IMR-90 (cell line): ENCODE measurements around the gene SCN8A. TPM values are rescaled to one million over a fixed set of nuclear protein-coding genes. Genes with fewer than 3 reads are reported as not detected.

Source experiments
- ATAC-seq: fragments of 200-7000 bp; cut with Tn5 transposase; 2 replicates; pipeline ENCODE4 v1.9.1; 2020; ENCODE audit warnings: low read depth, mild to moderate bottlenecking, moderate library complexity
- BruUV-seq: library from RNA; stranded (reverse); fragments of 400-500 nt; replicated peaks from 2 replicates; lab custom pipeline; 2021; lab: Mats Ljungman, UMichigan
- CTCF ChIA-PET: fragments of 300-600 bp; formaldehyde crosslinking; extraction: SDS; loops from one replicate; lab custom pipeline; 2021; ENCODE audit warnings: antibody characterized with exemption; lab: Yijun Ruan, JAX
- POLR2A ChIA-PET: fragments of 300-600 bp; sonication (Branson Sonifier 250); formaldehyde crosslinking; loops from one replicate; lab custom pipeline; 2022; ENCODE audit warnings: antibody characterized with exemption; ENCODE audit not compliant: unreplicated experiment; lab: Charles Lee
- DNase-seq: peaks from one replicate; pipeline ENCODE4 v3.0.0; 2013
- H2AFZ ChIP-seq: replicated peaks from 2 replicates; pipeline ENCODE3; 2013; ENCODE audit warnings: low read length, mild to moderate bottlenecking; ENCODE audit not compliant: poor library complexity
- H2AK5ac ChIP-seq: 2 replicates; pipeline ENCODE4 v1.6.1; 2013; ENCODE audit warnings: low read depth, low read length, inconsistent platforms
- H2AK9ac ChIP-seq: replicated peaks from 2 replicates; pipeline ENCODE3; 2013; ENCODE audit warnings: mild to moderate bottlenecking, low read depth, low read length, moderate library complexity; ENCODE audit not compliant: poor library complexity
- H2BK120ac ChIP-seq: 2 replicates; pipeline ENCODE4 v1.6.1; 2013; ENCODE audit warnings: low read depth, low read length, inconsistent platforms
- H2BK15ac ChIP-seq: 3 replicates; pipeline ENCODE4 v1.6.1; 2013; ENCODE audit warnings: low read depth, low read length, inconsistent platforms
- H2BK20ac ChIP-seq: 2 replicates; pipeline ENCODE4 v1.6.1; 2013; ENCODE audit warnings: low read depth, mild to moderate bottlenecking, inconsistent platforms, low read length, moderate library complexity
- H2BK5ac ChIP-seq: 2 replicates; pipeline ENCODE4 v1.6.1; 2013; ENCODE audit warnings: mild to moderate bottlenecking, low read depth, low read length, inconsistent platforms; ENCODE audit not compliant: poor library complexity, severe bottlenecking
- H3K14ac ChIP-seq: replicated peaks from 2 replicates; pipeline ENCODE4 v1.6.1; 2013; ENCODE audit warnings: low read depth, low read length, inconsistent platforms
- H3K18ac ChIP-seq: 2 replicates; pipeline ENCODE4 v1.6.1; 2013; ENCODE audit warnings: low read depth, low read length, control low read depth
- H3K23ac ChIP-seq: 2 replicates; pipeline ENCODE4 v1.6.1; 2013; ENCODE audit warnings: low read depth, low read length, inconsistent platforms
- H3K27ac ChIP-seq: 2 replicates; pipeline ENCODE4 v1.5.1; 2013; ENCODE audit warnings: mild to moderate bottlenecking, control low read depth, low read length; ENCODE audit not compliant: insufficient read depth
- H3K27me3 ChIP-seq: 2 replicates; pipeline ENCODE4 v1.6.1; 2013; ENCODE audit warnings: low read length; ENCODE audit not compliant: control insufficient read depth, insufficient read depth
- H3K36me3 ChIP-seq: 2 replicates; pipeline ENCODE4 v1.6.1; 2013; ENCODE audit warnings: low read length, mixed read lengths; ENCODE audit not compliant: control insufficient read depth, insufficient read depth
- H3K4ac ChIP-seq: 2 replicates; pipeline ENCODE4 v1.6.1; 2013; ENCODE audit warnings: low read depth, low read length, inconsistent platforms
- H3K4me1 ChIP-seq: 2 replicates; pipeline ENCODE4 v1.6.1; 2013; ENCODE audit warnings: low read length, mixed read lengths; ENCODE audit not compliant: control insufficient read depth, insufficient read depth
- H3K4me2 ChIP-seq: 2 replicates; pipeline ENCODE4 v1.6.1; 2013; ENCODE audit warnings: low read depth, mild to moderate bottlenecking, control low read depth, low read length, moderate library complexity
- H3K4me3 ChIP-seq: 2 replicates; pipeline ENCODE4 v1.5.1; 2013; ENCODE audit warnings: low read depth, mild to moderate bottlenecking, control low read depth, low read length, moderate library complexity; ENCODE audit not compliant: insufficient read depth
- H3K56ac ChIP-seq: 2 replicates; pipeline ENCODE4 v1.6.1; 2013; ENCODE audit warnings: low read length, inconsistent platforms; ENCODE audit not compliant: insufficient read depth; ENCODE audit errors: extremely low read depth
- H3K79me1 ChIP-seq, 2 experiments: 2 replicates each; pipeline ENCODE4 v1.6.1; 2013; ENCODE audit warnings: low read length in 2 of 2, inconsistent platforms in 1 of 2, low read depth in 1 of 2
- H3K9ac ChIP-seq: 2 replicates; pipeline ENCODE4 v1.6.1; 2013; ENCODE audit warnings: low read depth, low read length, control low read depth
- H3K9me1 ChIP-seq: 2 replicates; pipeline ENCODE4 v1.6.1; 2013; ENCODE audit warnings: low read length, inconsistent platforms; ENCODE audit not compliant: insufficient read depth
- H3K9me3 ChIP-seq: 2 replicates; pipeline ENCODE4 v1.6.1; 2013; ENCODE audit warnings: low read length; ENCODE audit not compliant: control insufficient read depth, insufficient read depth
- H4K20me1 ChIP-seq: 2 replicates; pipeline ENCODE4 v1.6.1; 2013; ENCODE audit warnings: low read length, inconsistent platforms; ENCODE audit not compliant: insufficient read depth
- H4K5ac ChIP-seq: 2 replicates; pipeline ENCODE4 v1.6.1; 2013; ENCODE audit warnings: mild to moderate bottlenecking, low read depth, low read length, control low read depth
- H4K8ac ChIP-seq, 2 experiments: 2 replicates each; pipeline ENCODE4 v1.6.1; 2013; ENCODE audit warnings: low read depth in 2 of 2, low read length in 2 of 2, control low read depth in 1 of 2, inconsistent platforms in 1 of 2
- H4K91ac ChIP-seq: 2 replicates; pipeline ENCODE4 v1.6.1; 2013; ENCODE audit warnings: low read depth, low read length, inconsistent platforms; ENCODE audit not compliant: insufficient read depth
- BHLHE40 ChIP-seq: fragments of 150-350 bp; IDR thresholded peaks from 2 replicates; pipeline ENCODE4 v1.6.1; 2016; ENCODE audit warnings: mild to moderate bottlenecking, low read depth, low read length
- CEBPB ChIP-seq: IDR thresholded peaks from 2 replicates; pipeline ENCODE4 v1.6.1; 2012; ENCODE audit warnings: low read depth, low read length, improper control_type of control experiment
- CHD1 ChIP-seq: IDR thresholded peaks from 2 replicates; pipeline ENCODE4 v1.6.1; 2012; ENCODE audit warnings: low read depth, low read length, improper control_type of control experiment
- FOS ChIP-seq: fragments of 150-350 bp; IDR thresholded peaks from 2 replicates; pipeline ENCODE4 v1.6.1; 2016; ENCODE audit warnings: low read depth, low read length
- MAFK ChIP-seq: IDR thresholded peaks from 2 replicates; pipeline ENCODE4 v1.6.1; 2012; ENCODE audit warnings: low read depth, low read length, improper control_type of control experiment
- MAZ ChIP-seq: IDR thresholded peaks from 2 replicates; pipeline ENCODE4 v1.6.1; 2012; ENCODE audit warnings: low read depth, mild to moderate bottlenecking, low read length, improper control_type of control experiment, moderate library complexity, borderline replicate concordance
- MXI1 ChIP-seq: IDR thresholded peaks from 2 replicates; pipeline ENCODE4 v1.6.1; 2012; ENCODE audit warnings: low read depth, mild to moderate bottlenecking, low read length, moderate library complexity, borderline replicate concordance
- NFE2L2 ChIP-seq: fragments of 150-350 bp; IDR thresholded peaks from 2 replicates; pipeline ENCODE4 v1.6.1; 2016; ENCODE audit warnings: low read depth, mild to moderate bottlenecking, low read length
- POLR2A ChIP-seq: IDR thresholded peaks from 2 replicates; pipeline ENCODE4 v1.6.1; 2012; ENCODE audit warnings: mild to moderate bottlenecking, low read depth, low read length
- RAD21 ChIP-seq: IDR thresholded peaks from 2 replicates; pipeline ENCODE4 v1.6.1; 2012; ENCODE audit warnings: low read length, improper control_type of control experiment
- RCOR1 ChIP-seq: IDR thresholded peaks from 2 replicates; pipeline ENCODE4 v1.6.1; 2012; ENCODE audit warnings: mild to moderate bottlenecking, low read length, improper control_type of control experiment; ENCODE audit not compliant: insufficient replicate concordance
- RFX5 ChIP-seq: IDR thresholded peaks from 2 replicates; pipeline ENCODE4 v1.8.0; 2012; ENCODE audit warnings: low read depth, mild to moderate bottlenecking, low read length, moderate library complexity
- SMC3 ChIP-seq: fragments of 150-350 bp; IDR thresholded peaks from 2 replicates; pipeline ENCODE4 v1.6.1; 2016; ENCODE audit warnings: low read depth, mild to moderate bottlenecking, antibody characterized with exemption, low read length, moderate library complexity
- WGBS, 2 experiments: methylation state at CpG; one replicate each; pipeline versions ENCODE4 v1.1.5 to v1.1.7; 2013; ENCODE audit warnings: missing lambda C conversion rate in 2 of 2; ENCODE audit not compliant: insufficient read length in 1 of 2; ENCODE audit errors: extremely low coverage in 2 of 2; 5-methylcytosine and 5-hydroxymethylcytosine counted together
- dilution Hi-C: fragments of 300-500 bp; cut with HindIII; formaldehyde crosslinking; loops from one replicate; pipeline ENCODE4 v1.14.3; 2018; ENCODE audit warnings: low sequenced_read_pairs; ENCODE audit not compliant: unreplicated experiment
- in situ Hi-C: fragments of 300-500 bp; cut with MboI; formaldehyde crosslinking; loops from 3 replicates; pipeline ENCODE4 v1.14.3; 2019; ENCODE audit warnings: low sequenced_read_pairs, inconsistent platforms, mixed read lengths
- intact Hi-C: fragments of 100-400 bp; cut with micrococcal nuclease; formaldehyde crosslinking; loops from 2 replicates; pipeline ENCODE4 v1.10.0; 2022
- polyA plus RNA-seq, 3 experiments: library from polyadenylated mRNA; depleted of rRNA; stranded (reverse); fragments of >200 nt; gene quantifications; 2 replicates each; pipeline ENCODE4 v1.2.3, GENCODE V29; 2012; ENCODE audit warnings: low replicate concordance in 1 of 3
- total RNA-seq: library from RNA; depleted of rRNA; stranded (reverse); fragments of >200 nt; gene quantifications from 2 replicates; pipeline ENCODE4 v1.2.3, GENCODE V29; 2012
- TF ChIP-seq, protein P1 (sequence below): conservative IDR thresholded peaks from 2 replicates; pipeline ENCODE4 v1.5.1; 2012; ENCODE audit warnings: mild to moderate bottlenecking, low read depth, low read length, improper control_type of control experiment
- TF ChIP-seq, protein P2 (sequence below): fragments of 150-350 bp; IDR thresholded peaks from 2 replicates; pipeline ENCODE4 v1.6.1; 2016; ENCODE audit warnings: low read depth, mild to moderate bottlenecking, low read length, moderate library complexity, borderline replicate concordance
- TF ChIP-seq, protein P3 (sequence below): fragments of 150-350 bp; IDR thresholded peaks from 2 replicates; pipeline ENCODE4 v1.6.1; 2017; ENCODE audit warnings: mild to moderate bottlenecking, antibody characterized with exemption, low read length, low read depth

Gene SCN8A
- total and polyA plus RNA-seq, 2 of the 4 experiments (the other 2 are of a cell fraction): 6.9 to 19.7 TPM

DNA sequence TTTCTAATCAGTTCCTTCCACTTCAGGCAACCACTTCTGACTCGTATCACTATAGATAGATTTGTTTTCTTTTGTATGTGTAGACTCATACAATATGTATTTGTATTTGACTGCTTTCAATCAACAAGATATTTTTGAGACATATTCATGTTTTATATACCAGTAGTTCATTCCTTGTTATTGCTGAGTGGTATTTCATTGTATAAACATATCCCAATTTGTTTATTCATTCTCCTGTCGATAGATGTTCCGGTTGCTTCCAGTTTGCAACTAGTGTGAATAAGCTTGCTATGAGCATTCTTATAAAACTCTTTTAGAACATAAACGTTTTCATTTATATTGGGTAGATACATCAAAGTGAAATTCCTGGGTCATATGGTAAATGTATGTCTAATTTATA is 138.3 kb downstream of the SCN8A start:
- H3K56ac ChIP-seq: no peak overlapping the region
- H3K14ac ChIP-seq: no peak overlapping the region
- DNase-seq: peak; percentile 48
- H4K8ac ChIP-seq: no peak overlapping the region
- H3K4me1 ChIP-seq: peaks cover 2% of the 10 kb centered on the region; the same call in 1 of the 2 replicates
- no peak overlapping the region for H3K9ac ChIP-seq
- H3K4ac ChIP-seq: no peak overlapping the region
- H4K20me1 ChIP-seq: no peaks in the 10 kb centered on the region
- H3K9me1 ChIP-seq: no peaks in the 10 kb centered on the region
- WGBS, 2 experiments: no CpG with 5 or more reads among the region's 4 CpGs
- H2AK9ac ChIP-seq: no peak overlapping the region
- peaks cover 2% of the 10 kb centered on the region; the same call in 1 of the 2 replicates for H3K36me3 ChIP-seq
- no peak overlapping the region for H2AK5ac ChIP-seq
- H2BK20ac ChIP-seq: no peak overlapping the region
- no peak overlapping the region for H2BK120ac ChIP-seq
- ATAC-seq: peak; percentile 78
- in situ Hi-C loops (no loop called here), dilution Hi-C loops (no loop called here), intact Hi-C loops (no loop called here)
- no TSS peak for BruUV-seq
- no peak overlapping the region for H4K5ac ChIP-seq
- no peak overlapping the region for H3K4me3 ChIP-seq
- no peak overlapping the region for H3K23ac ChIP-seq
- H4K91ac ChIP-seq: no peak overlapping the region
- H3K9me3 ChIP-seq: no peaks in the 10 kb centered on the region
- no peak overlapping the region for H3K18ac ChIP-seq
- H2BK5ac ChIP-seq: no peak overlapping the region
- ChIA-PET CTCF (no interaction called here), POLR2A (no interaction called here)
- no peak overlapping the region for H2AFZ ChIP-seq
- no peak overlapping the region for H2BK15ac ChIP-seq
- no peaks in the 10 kb centered on the region for H3K79me1 ChIP-seq
- no peak overlapping the region for H3K27ac ChIP-seq
- H3K4me2 ChIP-seq: no peak overlapping the region
- no peaks in the 10 kb centered on the region for H3K27me3 ChIP-seq
- TF ChIP-seq BHLHE40 (no peak), RAD21 (no peak), MXI1 (no peak), MAZ (no peak), SMC3 (no peak), RFX5 (no peak), NFE2L2 (no peak), FOS (no peak), MAFK (no peak), POLR2A (no peak), CHD1 (no peak), RCOR1 (no peak), CEBPB (no peak)
- TF ChIP-seq, protein P1, sequence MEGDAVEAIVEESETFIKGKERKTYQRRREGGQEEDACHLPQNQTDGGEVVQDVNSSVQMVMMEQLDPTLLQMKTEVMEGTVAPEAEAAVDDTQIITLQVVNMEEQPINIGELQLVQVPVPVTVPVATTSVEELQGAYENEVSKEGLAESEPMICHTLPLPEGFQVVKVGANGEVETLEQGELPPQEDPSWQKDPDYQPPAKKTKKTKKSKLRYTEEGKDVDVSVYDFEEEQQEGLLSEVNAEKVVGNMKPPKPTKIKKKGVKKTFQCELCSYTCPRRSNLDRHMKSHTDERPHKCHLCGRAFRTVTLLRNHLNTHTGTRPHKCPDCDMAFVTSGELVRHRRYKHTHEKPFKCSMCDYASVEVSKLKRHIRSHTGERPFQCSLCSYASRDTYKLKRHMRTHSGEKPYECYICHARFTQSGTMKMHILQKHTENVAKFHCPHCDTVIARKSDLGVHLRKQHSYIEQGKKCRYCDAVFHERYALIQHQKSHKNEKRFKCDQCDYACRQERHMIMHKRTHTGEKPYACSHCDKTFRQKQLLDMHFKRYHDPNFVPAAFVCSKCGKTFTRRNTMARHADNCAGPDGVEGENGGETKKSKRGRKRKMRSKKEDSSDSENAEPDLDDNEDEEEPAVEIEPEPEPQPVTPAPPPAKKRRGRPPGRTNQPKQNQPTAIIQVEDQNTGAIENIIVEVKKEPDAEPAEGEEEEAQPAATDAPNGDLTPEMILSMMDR: no peak
- TF ChIP-seq, protein P2, sequence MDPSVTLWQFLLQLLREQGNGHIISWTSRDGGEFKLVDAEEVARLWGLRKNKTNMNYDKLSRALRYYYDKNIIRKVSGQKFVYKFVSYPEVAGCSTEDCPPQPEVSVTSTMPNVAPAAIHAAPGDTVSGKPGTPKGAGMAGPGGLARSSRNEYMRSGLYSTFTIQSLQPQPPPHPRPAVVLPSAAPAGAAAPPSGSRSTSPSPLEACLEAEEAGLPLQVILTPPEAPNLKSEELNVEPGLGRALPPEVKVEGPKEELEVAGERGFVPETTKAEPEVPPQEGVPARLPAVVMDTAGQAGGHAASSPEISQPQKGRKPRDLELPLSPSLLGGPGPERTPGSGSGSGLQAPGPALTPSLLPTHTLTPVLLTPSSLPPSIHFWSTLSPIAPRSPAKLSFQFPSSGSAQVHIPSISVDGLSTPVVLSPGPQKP: no peak
- TF ChIP-seq, protein P3, sequence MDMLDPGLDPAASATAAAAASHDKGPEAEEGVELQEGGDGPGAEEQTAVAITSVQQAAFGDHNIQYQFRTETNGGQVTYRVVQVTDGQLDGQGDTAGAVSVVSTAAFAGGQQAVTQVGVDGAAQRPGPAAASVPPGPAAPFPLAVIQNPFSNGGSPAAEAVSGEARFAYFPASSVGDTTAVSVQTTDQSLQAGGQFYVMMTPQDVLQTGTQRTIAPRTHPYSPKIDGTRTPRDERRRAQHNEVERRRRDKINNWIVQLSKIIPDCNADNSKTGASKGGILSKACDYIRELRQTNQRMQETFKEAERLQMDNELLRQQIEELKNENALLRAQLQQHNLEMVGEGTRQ: no peak
